Suprapubic skin (tissue), 4 donors: ENCODE results near the gene METTL4. TPM values are rescaled to one million over a fixed set of nuclear protein-coding genes. Genes with fewer than 3 reads are reported as not detected.

Experiments
- DNase-seq, 2 donors: peaks; one replicate each; pipeline ENCODE4 v3.0.0-alpha.2; 2019; ENCODE audit warnings: low spot score in 2 of 2
- H3K27ac ChIP-seq: fragments of 200-600 bp; sonication (generic); one replicate; pipeline ENCODE4 v1.5.1; 2019
- H3K27me3 ChIP-seq: fragments of 200-600 bp; sonication (generic); one replicate; pipeline ENCODE4 v1.5.1; 2019
- H3K36me3 ChIP-seq: fragments of 200-600 bp; sonication (generic); one replicate; pipeline ENCODE4 v1.5.1; 2019
- H3K4me1 ChIP-seq: fragments of 200-600 bp; sonication (generic); one replicate; pipeline ENCODE4 v1.5.1; 2019
- H3K4me3 ChIP-seq: fragments of 200-600 bp; sonication (generic); one replicate; pipeline ENCODE4 v1.5.1; 2019; ENCODE audit warnings: mild to moderate bottlenecking
- H3K9me3 ChIP-seq: fragments of 200-600 bp; sonication (generic); one replicate; pipeline ENCODE4 v1.5.1; 2019
- CTCF ChIP-seq, 2 donors: fragments of 200-600 bp in 1 of 2; fragments of 450-650 bp in 1 of 2; sonication (generic) in 1 of 2; IDR thresholded peaks; one replicate each; pipeline ENCODE4 v1.5.1; 2016 to 2019; ENCODE audit warnings: antibody characterized with exemption in 2 of 2, mild to moderate bottlenecking in 1 of 2, moderate library complexity in 1 of 2
- EP300 ChIP-seq: sonication (generic); formaldehyde crosslinking; IDR thresholded peaks from one replicate; pipeline ENCODE4 v1.6.1; 2017; ENCODE audit warnings: antibody characterized with exemption
- POLR2A ChIP-seq, 2 donors: fragments of 450-650 bp; IDR thresholded peaks; one replicate each; pipeline ENCODE4 v1.6.1; 2017; ENCODE audit warnings: antibody characterized with exemption in 2 of 2, mild to moderate bottlenecking in 2 of 2, moderate library complexity in 2 of 2
- POLR2AphosphoS5 ChIP-seq, 3 donors: sonication (generic); formaldehyde crosslinking; IDR thresholded peaks; one replicate each; pipeline ENCODE4 v1.6.1; 2017; ENCODE audit warnings: antibody characterized with exemption in 3 of 3
- WGBS: methylation state at CpG from one replicate; pipeline ENCODE4 v1.1.5; 2018; 5-methylcytosine and 5-hydroxymethylcytosine counted together
- total RNA-seq, 4 donors: library from RNA; depleted of rRNA; stranded (reverse); fragments of >200 nt; gene quantifications; one replicate each; pipeline ENCODE4 v1.1.0, GENCODE V29; 2016

Gene METTL4
- total RNA-seq, 4 donors from 2014 or later = 3.3 to 10.5 (median 4.9) TPM

GRCh38 chr18:2572171-2572569 lies 865 bp upstream of the METTL4 start:
- WGBS = 3% methylated on average over 1 of the region's 1 CpG
- Histone ChIP-seq H3K4me3 (peak overlapping the region; percentile 76), H3K4me1 (peaks cover 22% of the 10 kb centered on the region), H3K9me3 (no peaks in the 10 kb centered on the region), H3K27me3 (no peaks in the 10 kb centered on the region), H3K27ac (no peak overlapping the region), H3K36me3 (no peaks in the 10 kb centered on the region)
- no peak for DNase-seq
- TF ChIP-seq EP300 (no peak), CTCF (IDR thresholded peaks at IDR 0.05) (no peak), POLR2AphosphoS5 (IDR thresholded peaks at IDR 0.05) (no peak), POLR2A (IDR thresholded peaks at IDR 0.05) (no peak)

- peak overlapping the region; percentile 93 for H3K27ac ChIP-seq
- peaks cover 5% of the 10 kb centered on the region for H3K36me3 ChIP-seq
- H3K27me3 ChIP-seq = no peaks in the 10 kb centered on the region
- no peak for TF ChIP-seq POLR2A (IDR thresholded peaks at IDR 0.05)
- no peak for TF ChIP-seq EP300
- no peak for TF ChIP-seq CTCF (IDR thresholded peaks at IDR 0.05)
- no peak for TF ChIP-seq POLR2AphosphoS5 (IDR thresholded peaks at IDR 0.05)
- 0% methylated on average over 16 of the region's 16 CpGs for WGBS
- H3K4me3 ChIP-seq = peak overlapping the region; percentile 76
- DNase-seq = peak; percentile 82 to 87
- no peaks in the 10 kb centered on the region for H3K9me3 ChIP-seq
- peaks cover 22% of the 10 kb centered on the region for H3K4me1 ChIP-seq
These were observed 519 bp downstream of the METTL4 start for GRCh38 chr18:2570772-2571199.

- no peak for TF ChIP-seq CTCF (IDR thresholded peaks at IDR 0.05)
- no peak for TF ChIP-seq EP300
- TF ChIP-seq POLR2AphosphoS5 (IDR thresholded peaks at IDR 0.05) = no peak
- no peak for TF ChIP-seq POLR2A (IDR thresholded peaks at IDR 0.05)
- H3K27ac ChIP-seq = no peak overlapping the region
- DNase-seq = no peak
- peaks cover 22% of the 10 kb centered on the region for H3K4me1 ChIP-seq
- no peaks in the 10 kb centered on the region for H3K9me3 ChIP-seq
- no peaks in the 10 kb centered on the region for H3K27me3 ChIP-seq
- no peak overlapping the region for H3K4me3 ChIP-seq
- H3K36me3 ChIP-seq = peaks cover 5% of the 10 kb centered on the region
- 85% methylated on average over 10 of the region's 10 CpGs for WGBS
These were observed 1.7 kb downstream of the METTL4 start for GRCh38 chr18:2569338-2570207.

- Histone ChIP-seq H3K36me3 (peaks cover 5% of the 10 kb centered on the region), H3K4me3 (no peak overlapping the region), H3K4me1 (peaks cover 22% of the 10 kb centered on the region), H3K9me3 (no peaks in the 10 kb centered on the region), H3K27ac (no peak overlapping the region), H3K27me3 (no peaks in the 10 kb centered on the region)
- WGBS = 97% methylated on average over 3 of the region's 3 CpGs
- no peak for DNase-seq
- TF ChIP-seq CTCF (IDR thresholded peaks at IDR 0.05) (no peak), POLR2AphosphoS5 (IDR thresholded peaks at IDR 0.05) (no peak), POLR2A (IDR thresholded peaks at IDR 0.05) (no peak), EP300 (no peak)
These were observed 2.7 kb downstream of the METTL4 start for GRCh38 chr18:2568605-2569004.

GRCh38 chr18:2568129-2568528 lies 3.2 kb downstream of the METTL4 start:
- no peaks in the 10 kb centered on the region for H3K9me3 ChIP-seq
- no peak overlapping the region for H3K4me3 ChIP-seq
- H3K4me1 ChIP-seq = peaks cover 22% of the 10 kb centered on the region
- peaks cover 5% of the 10 kb centered on the region for H3K36me3 ChIP-seq
- H3K27ac ChIP-seq = no peak overlapping the region
- 72% methylated on average over 6 of the region's 6 CpGs for WGBS
- no peak for TF ChIP-seq EP300
- no peak for TF ChIP-seq POLR2AphosphoS5 (IDR thresholded peaks at IDR 0.05)
- no peak for TF ChIP-seq CTCF (IDR thresholded peaks at IDR 0.05)
- TF ChIP-seq POLR2A (IDR thresholded peaks at IDR 0.05) = no peak
- H3K27me3 ChIP-seq = no peaks in the 10 kb centered on the region
- DNase-seq = no peak
